Kidney (tissue), 14 donors: ENCODE measurements around the gene AP2B1. TPM values are rescaled to one million over a fixed set of nuclear protein-coding genes. Genes with fewer than 3 reads are reported as not detected.
A peak's percentile ranks its signal among the peaks of the same experiment; 100 is the strongest.

Experiments used
- DNase-seq, 5 donors: peaks; one replicate each; pipeline ENCODE4 v3.0.0-alpha.2; 2013 to 2020
- FAIRE-seq: peaks from 2 replicates; lab custom pipeline; 2012; peaks lifted over from hg19 to GRCh38; lab: Jason Lieb, UNC
- H3K27ac ChIP-seq, 2 donors: one replicate each; pipeline ENCODE4 v1.7.0; 2013; ENCODE audit warnings: low read depth in 2 of 2, low read length in 2 of 2, inconsistent platforms in 1 of 2
- H3K27me3 ChIP-seq: one replicate; pipeline ENCODE4 v1.7.1; 2013; ENCODE audit warnings: low read length, inconsistent platforms; ENCODE audit not compliant: control insufficient read depth, insufficient read depth
- H3K36me3 ChIP-seq, 3 donors: one replicate each; pipeline versions ENCODE4 v1.7.0 to v1.7.1; 2013; ENCODE audit warnings: low read length in 3 of 3, control low read depth in 1 of 3, inconsistent platforms in 1 of 3; ENCODE audit not compliant: insufficient read depth in 3 of 3, control insufficient read depth in 2 of 3
- H3K4me1 ChIP-seq, 3 donors: one replicate each; pipeline versions ENCODE4 v1.7.0 to v1.7.1; 2013; ENCODE audit warnings: low read length in 3 of 3, inconsistent platforms in 1 of 3, low read depth in 1 of 3; ENCODE audit not compliant: control insufficient read depth in 2 of 3, insufficient read depth in 2 of 3
- H3K4me3 ChIP-seq, 3 donors: one replicate each; pipeline versions ENCODE4 v1.7.0 to v1.8.1; 2013; ENCODE audit warnings: low read length in 3 of 3, control low read depth in 1 of 3, inconsistent platforms in 1 of 3
- H3K9ac ChIP-seq, 3 donors: one replicate each; pipeline versions ENCODE4 v1.7.0 to v1.7.1; 2013; ENCODE audit warnings: low read length in 3 of 3, control low read depth in 1 of 3, inconsistent platforms in 1 of 3
- H3K9me3 ChIP-seq, 3 donors: one replicate each; pipeline versions ENCODE4 v1.7.0 to v1.7.1; 2013; ENCODE audit warnings: low read length in 3 of 3, control low read depth in 1 of 3, inconsistent platforms in 1 of 3; ENCODE audit not compliant: control insufficient read depth in 2 of 3, insufficient read depth in 1 of 3
- CTCF ChIP-seq: IDR thresholded peaks from 3 replicates; pipeline ENCODE4 v1.5.1; 2012; ENCODE audit warnings: mild to moderate bottlenecking, moderate library complexity, borderline replicate concordance; ENCODE audit not compliant: insufficient read depth; ENCODE audit errors: extremely low read depth
- intact Hi-C: fragments of 100-400 bp; cut with DNase I; formaldehyde crosslinking; loops from one replicate; pipeline ENCODE4 v1.11.1; 2022
- polyA plus RNA-seq: library from polyadenylated mRNA; stranded (reverse); fragments of 350-450 nt; fragmentation: Illumina TruSeq; extraction: RNeasy Lipid Tissue Mini Kit (QIAGEN cat#74804); gene quantifications from one replicate; pipeline ENCODE4 v1.2.3, GENCODE V29; 2014; ENCODE audit warnings: low read depth, low replicate concordance; ENCODE audit not compliant: insufficient read depth
- total RNA-seq: library from RNA; stranded (reverse); fragmentation: NEBNext Ultra II Directional; extraction: Animal tissue kit (Norgen Biotek cat#: 25700); gene quantifications from one replicate; pipeline ENCODE4 v1.2.1, GENCODE V29; 2021
- donor health status: control.
- donor health status: control.
- donor health status: control.
- donor health status: control.
- donor health status: control.
- donor health status: DM: yes; HTN: yes; CAD: no.
- donor health status: Normal renal cell carcinoma (clear cell type).

AP2B1 gene
- total and polyA plus RNA-seq, 2 donors from 2014 or later: 74.0 to 242 TPM

GRCh38 chr17:35774499-35774898, 187.4 kb downstream of the AP2B1 start:
- DNase-seq: peak in 2 of 5 donors; percentile 42 to 58
- Histone ChIP-seq H3K36me3 (no peaks in the 10 kb centered on the region), H3K4me1 (no peaks in the 10 kb centered on the region), H3K27ac (no peak overlapping the region), H3K4me3 (no peak overlapping the region), H3K27me3 (no peaks in the 10 kb centered on the region), H3K9me3 (no peaks in the 10 kb centered on the region), H3K9ac (no peak overlapping the region)
- TF ChIP-seq CTCF: no peak
- intact Hi-C loops: no loop called here
- no peak for FAIRE-seq

GRCh38 chr17:35775039-35775438, 187.9 kb downstream of the AP2B1 start:
- H3K27ac ChIP-seq: no peak overlapping the region
- FAIRE-seq: no peak
- intact Hi-C loops: no loop called here

GRCh38 chr17:35775583-35775982, 188.5 kb downstream of the AP2B1 start:
- FAIRE-seq (no peak), DNase-seq (no peak)
- Histone ChIP-seq H3K4me3 (no peak overlapping the region), H3K36me3 (no peaks in the 10 kb centered on the region), H3K27ac (no peak overlapping the region), H3K27me3 (no peaks in the 10 kb centered on the region), H3K9me3 (no peaks in the 10 kb centered on the region), H3K9ac (no peak overlapping the region), H3K4me1 (no peaks in the 10 kb centered on the region)
- intact Hi-C loops: no loop called here
- no peak for TF ChIP-seq CTCF

More at GRCh38 chr17:35775039-35775438, 187.9 kb downstream of the AP2B1 start:
- H3K9ac ChIP-seq: no peak overlapping the region
- no peak for TF ChIP-seq CTCF
- H3K27me3 ChIP-seq: no peaks in the 10 kb centered on the region
- H3K36me3 ChIP-seq: no peaks in the 10 kb centered on the region
- H3K4me3 ChIP-seq: no peak overlapping the region
- H3K9me3 ChIP-seq: no peaks in the 10 kb centered on the region
- H3K4me1 ChIP-seq: no peaks in the 10 kb centered on the region
- DNase-seq: no peak

Other genes with a start within 250 kb of the AP2B1 start
- 31.9 TPM for gene SLFN11, start 213.7 kb upstream of the AP2B1 start, total RNA-seq
- 4.0 TPM for gene SLFN11, start 213.7 kb upstream of the AP2B1 start, polyA plus RNA-seq
- 13.3 TPM for gene SLFN12, start 154.8 kb upstream of the AP2B1 start, total RNA-seq
- 2.3 TPM for gene SLFN12, start 154.8 kb upstream of the AP2B1 start, polyA plus RNA-seq
- 24.5 TPM for gene SLFN13, start 138.6 kb upstream of the AP2B1 start, total RNA-seq
- gene SLFN13, start 138.6 kb upstream of the AP2B1 start, polyA plus RNA-seq: 3.1 TPM
- 6.2 TPM for gene SLFN12L, start 49.6 kb upstream of the AP2B1 start, total RNA-seq
- gene SLFN12L, start 49.6 kb upstream of the AP2B1 start, polyA plus RNA-seq: 0.62 TPM
- gene SLFN14, start 26.5 kb upstream of the AP2B1 start, total RNA-seq: 0.09 TPM
- not detected for gene SLFN14, start 26.5 kb upstream of the AP2B1 start, polyA plus RNA-seq
- gene PEX12, start 8.8 kb upstream of the AP2B1 start, total RNA-seq: 6.5 TPM
- gene PEX12, start 8.8 kb upstream of the AP2B1 start, polyA plus RNA-seq: 6.6 TPM
- 2.4 TPM for gene RASL10B, start 144.3 kb downstream of the AP2B1 start, total RNA-seq
- 1.5 TPM for gene RASL10B, start 144.3 kb downstream of the AP2B1 start, polyA plus RNA-seq
- gene GAS2L2, start 165.9 kb downstream of the AP2B1 start, total RNA-seq: not detected
- gene GAS2L2, start 165.9 kb downstream of the AP2B1 start, polyA plus RNA-seq: not detected
- not detected for gene C17orf50, start 173.6 kb downstream of the AP2B1 start, total RNA-seq
- 0.41 TPM for gene C17orf50, start 173.6 kb downstream of the AP2B1 start, polyA plus RNA-seq
- gene MMP28, start 208.3 kb downstream of the AP2B1 start, total RNA-seq: 4.5 TPM
- 10.3 TPM for gene MMP28, start 208.3 kb downstream of the AP2B1 start, polyA plus RNA-seq
- 149 TPM for gene TAF15, start 222.2 kb downstream of the AP2B1 start, total RNA-seq
- gene TAF15, start 222.2 kb downstream of the AP2B1 start, polyA plus RNA-seq: 66.3 TPM